ENCODE data around the gene LMAN2.

The LMAN2 gene, protein sequence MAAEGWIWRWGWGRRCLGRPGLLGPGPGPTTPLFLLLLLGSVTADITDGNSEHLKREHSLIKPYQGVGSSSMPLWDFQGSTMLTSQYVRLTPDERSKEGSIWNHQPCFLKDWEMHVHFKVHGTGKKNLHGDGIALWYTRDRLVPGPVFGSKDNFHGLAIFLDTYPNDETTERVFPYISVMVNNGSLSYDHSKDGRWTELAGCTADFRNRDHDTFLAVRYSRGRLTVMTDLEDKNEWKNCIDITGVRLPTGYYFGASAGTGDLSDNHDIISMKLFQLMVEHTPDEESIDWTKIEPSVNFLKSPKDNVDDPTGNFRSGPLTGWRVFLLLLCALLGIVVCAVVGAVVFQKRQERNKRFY

DNA sequence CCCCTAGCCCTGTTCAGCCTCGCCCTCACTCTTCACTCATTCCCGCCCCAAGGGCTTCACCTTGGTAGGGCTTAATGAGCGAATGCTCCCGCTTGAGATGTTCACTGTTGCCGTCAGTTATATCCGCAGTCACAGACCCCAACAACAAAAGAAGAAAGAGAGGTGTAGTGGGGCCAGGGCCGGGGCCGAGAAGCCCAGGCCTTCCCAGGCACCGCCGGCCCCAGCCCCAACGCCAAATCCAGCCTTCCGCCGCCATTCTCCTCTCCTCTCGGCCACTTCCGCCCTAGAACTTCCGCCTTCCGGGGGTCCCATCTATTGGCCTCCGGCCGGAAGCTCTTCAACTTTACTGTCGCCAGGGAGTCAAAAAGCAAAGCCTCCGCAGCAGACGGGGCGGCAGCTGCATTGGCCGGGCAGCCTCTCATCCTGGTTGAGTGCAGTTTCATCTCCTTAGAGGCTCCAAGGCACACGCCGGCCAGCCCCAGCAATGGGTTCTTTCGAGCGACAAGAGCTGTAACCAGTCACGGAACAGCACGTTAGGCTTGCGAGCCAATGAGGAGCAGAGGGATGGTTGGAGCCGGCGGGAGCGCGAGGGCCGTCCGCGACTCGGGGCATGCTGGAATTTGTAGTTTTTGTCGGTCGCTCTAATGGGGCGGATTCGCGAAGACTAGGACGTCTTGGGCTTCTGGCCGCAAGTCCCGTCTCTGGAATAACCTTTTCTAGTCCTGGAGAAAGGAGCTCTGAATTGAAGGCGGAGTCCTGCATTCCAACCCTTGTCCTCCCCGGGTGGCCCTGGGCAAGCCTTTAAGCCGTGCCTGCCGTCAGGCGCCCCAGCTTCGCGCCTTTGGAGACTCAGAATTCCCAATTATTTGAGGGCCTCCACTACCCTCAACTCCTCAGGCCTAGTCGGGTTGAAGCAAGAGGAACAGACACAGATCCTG is at the start of gene LMAN2:
TSS of gene LMAN2 (minus strand) at position 277 of the 938 bp plus-strand sequence. CDS start at position 256, 21 bp downstream.
- DNase-seq (ENCODE audit: low read depth): peak; percentile 80

DNA sequence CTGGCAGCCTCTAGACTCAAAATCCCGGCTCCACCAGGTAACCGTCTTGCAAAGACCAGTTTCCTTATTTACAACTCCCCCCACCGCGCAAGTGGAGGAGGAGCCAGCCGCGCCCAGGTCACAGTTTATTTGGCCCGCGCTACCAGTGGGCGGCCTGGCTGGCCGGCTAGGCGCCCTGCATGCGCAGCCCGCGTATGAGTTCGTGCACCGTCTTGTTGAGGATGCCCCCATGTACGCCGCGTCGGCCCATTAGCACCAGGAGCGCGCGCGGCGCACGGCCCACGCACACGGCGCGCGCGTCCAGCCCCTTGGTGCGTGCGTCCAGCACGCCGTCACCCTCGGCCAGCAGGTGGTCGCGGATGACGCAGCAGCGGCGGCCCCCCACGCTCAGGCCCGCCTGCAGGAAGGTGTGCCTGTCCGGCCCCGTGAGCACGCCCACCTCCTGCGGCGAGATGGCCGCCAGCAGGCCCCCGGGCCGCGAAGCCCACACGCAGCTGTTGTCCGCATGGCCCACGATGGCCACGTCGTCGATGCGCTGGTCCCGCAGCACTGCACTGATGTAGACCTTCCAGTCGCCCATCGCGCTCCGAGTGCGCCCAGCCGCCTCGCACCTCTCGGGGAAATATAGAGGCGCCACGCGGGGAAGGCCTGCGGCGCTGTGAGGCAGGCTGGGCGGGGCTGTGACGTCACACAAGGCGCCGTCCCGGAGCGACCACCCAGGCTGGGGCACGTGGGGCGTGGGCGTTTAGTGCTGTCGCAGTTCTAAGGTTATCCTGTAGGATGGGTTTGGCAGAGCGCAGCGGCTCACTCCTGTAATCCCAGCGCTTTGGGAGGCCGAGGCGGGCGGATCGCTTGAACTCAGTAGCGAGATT is 48.8 kb upstream of the LMAN2 start, which contains the start of gene PFN3:
TSS of gene PFN3 (minus strand) at position 665 of the 872 bp plus-strand sequence. CDS start at position 580, 85 bp downstream.
- DNase-seq (ENCODE audit: low read depth): no peak

DNA sequence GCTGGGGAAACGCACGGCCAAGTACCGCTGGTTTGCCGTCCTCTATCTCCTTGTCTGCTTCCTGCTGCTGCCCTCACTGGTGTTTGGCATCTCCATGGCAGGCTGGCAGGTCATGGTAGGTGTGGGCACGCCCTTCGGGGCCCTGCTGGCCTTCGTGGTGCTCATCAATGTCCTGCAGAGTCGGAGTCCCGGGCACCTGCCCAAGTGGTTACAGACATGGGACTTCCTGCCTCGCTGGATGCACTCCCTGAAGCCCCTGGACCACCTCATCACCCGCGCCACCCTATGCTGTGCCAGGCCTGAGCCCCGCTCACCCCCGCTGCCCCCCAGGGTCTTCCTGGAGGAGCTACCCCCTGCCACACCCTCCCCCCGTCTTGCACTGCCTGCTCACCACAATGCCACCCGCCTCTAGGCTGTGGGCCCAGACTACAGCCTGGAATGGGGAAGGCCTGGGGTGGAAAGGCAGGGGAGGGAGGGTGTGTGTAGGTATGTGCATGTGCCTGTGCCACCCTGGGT is 46.5 kb upstream of the LMAN2 start:
- no peak for DNase-seq (ENCODE audit: low read depth)

DNA sequence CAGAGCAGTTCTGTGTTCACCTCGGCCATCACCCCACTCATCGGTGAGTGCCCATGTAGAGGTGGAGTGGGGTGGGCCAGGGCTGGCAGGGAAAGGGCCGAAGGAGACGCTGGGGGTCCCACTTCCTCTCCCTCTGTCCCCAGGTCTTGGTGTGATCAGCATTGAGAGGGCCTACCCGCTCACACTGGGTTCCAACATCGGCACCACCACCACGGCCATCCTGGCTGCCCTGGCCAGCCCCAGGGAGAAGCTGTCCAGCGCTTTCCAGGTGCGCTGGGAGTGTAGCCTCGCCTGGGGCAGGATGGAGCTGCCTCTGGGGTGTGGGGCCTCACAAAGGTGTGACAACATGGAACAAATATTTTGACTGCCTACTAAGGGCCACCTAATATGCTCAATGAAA is 45.3 kb upstream of the LMAN2 start:
- no peak for DNase-seq (ENCODE audit: low read depth)

DNA sequence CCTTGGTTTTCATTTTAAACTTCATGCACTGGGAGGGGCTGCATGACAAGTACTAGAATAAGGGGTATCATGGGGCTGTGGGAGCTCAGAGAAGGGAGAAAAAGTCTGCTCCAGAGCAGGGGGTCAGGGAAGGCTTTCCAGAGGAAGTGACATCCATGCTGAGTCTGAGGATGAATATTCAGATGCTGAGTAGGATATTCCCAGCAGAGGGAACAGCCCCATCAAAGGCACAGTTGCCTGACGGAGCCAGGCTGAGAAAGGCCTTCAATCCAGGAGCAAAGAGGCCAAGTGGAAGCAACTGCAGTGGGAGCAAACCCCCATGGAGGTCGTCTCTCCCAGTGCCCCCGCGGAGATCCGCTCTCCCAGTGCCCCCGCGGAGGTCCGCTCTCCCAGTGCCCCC is 44.6 kb upstream of the LMAN2 start:
- no peak for DNase-seq (ENCODE audit: low read depth)

DNA sequence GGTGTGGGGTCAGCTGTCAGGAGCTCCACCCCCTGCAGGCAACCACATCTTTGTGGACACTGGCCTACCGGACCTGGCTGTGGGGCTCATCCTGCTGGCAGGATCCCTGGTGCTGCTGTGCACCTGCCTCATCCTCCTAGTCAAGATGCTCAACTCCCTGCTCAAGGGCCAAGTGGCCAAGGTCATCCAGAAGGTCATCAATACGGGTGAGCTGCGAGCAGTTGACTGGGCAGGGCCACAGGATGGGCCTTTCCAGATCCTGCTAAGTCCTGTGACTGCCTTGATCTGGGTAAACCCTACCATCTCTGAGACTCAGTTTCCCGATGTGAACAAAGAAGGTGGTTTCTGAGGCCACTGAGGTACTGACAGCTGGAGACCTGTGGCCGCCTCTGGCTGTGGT is 42.5 kb upstream of the LMAN2 start:
- no peak for DNase-seq (ENCODE audit: low read depth)

DNA sequence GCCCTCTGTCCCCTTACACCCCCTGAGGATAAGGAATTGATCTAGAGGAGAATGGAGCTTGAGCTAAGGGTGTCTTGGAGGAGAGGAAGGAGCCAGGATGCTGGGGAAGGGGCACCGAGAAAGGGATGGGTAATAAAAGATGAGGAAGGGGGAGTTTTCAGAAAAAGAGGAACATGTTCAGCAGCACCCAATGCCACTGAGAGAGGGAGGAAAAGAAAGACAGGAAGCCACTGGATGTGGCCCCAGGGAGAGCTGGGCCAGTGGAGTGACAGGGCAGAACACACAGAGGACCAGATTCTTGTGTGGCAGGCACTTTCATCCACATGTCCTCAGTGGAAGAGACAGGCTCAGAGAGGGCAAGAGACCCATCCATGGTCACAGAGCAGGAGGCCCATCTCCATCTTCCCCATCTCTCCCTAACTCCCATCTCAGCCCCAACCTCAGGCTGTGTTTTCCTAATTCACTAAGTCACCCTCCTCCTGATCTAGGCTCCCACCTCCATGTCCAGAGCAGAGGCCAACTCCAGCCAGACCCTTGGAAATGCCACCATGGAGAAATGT is 41.8 kb upstream of the LMAN2 start:
- no peak for DNase-seq (ENCODE audit: low read depth)

DNA sequence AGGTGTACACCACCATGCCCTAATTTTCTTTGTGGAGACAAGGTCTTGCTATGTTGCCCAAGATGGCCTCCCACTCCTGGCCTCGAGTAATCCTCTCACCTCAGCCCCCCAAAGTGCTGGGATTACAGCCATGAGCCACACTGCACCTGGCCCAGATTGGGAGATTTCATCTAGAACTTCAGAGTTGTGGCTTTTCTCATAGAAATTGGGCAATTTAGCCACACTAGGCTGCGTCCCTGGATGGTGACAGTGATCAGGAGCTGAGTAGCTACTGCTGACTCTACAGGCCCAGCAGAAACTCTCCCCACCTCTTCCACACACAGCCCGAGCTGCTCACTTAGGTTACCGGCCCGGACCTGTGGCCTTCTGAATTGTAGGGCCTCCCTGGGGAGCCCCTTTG is 41.3 kb upstream of the LMAN2 start:
- no peak for DNase-seq (ENCODE audit: low read depth)

DNA sequence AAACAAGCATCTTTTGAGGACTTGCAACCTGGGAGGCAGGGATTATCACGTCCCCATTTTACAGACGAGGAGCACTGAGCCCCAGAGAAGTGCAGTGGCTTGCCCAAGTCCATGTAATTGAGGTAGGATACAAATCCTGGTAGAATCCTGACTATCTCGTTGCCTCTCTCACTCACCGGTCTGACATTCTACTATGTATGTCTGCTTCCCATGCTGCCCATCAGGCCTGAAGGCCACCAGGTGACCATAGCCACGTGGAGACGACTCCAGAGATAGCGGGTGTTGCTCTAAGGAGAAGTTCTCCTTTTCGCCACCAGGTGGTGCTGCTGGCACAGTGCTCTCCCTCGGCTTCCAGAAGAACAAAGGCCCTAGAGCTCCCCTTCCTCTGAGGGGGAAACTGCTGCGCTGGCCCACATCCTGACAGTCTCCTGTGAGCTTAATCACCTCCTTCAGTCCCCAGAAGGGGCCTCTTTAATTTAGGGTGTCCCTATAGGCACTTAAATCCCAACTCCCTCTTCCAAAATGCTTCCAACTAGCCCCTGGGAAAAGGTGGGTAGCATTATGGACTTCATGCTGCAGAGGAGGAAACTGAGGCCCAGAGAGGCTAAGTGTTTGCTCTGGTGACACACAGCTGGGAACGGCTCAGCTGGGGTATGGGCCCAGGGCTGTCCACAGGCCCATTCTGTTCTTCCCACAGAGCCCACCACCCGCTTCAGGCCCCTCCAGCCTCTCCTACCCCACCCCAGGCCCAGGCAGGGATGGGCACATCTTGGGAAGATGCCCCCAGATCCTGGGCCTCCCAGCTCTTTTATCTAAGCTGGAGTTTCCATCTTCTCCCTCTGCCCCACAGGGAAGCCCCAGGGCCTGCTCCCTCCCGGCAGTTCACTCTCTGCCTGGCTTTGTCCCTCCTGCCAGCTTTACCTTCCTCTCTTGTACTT is 39.2 kb upstream of the LMAN2 start:
- DNase-seq (ENCODE audit: low read depth): peak; percentile 67

DNA sequence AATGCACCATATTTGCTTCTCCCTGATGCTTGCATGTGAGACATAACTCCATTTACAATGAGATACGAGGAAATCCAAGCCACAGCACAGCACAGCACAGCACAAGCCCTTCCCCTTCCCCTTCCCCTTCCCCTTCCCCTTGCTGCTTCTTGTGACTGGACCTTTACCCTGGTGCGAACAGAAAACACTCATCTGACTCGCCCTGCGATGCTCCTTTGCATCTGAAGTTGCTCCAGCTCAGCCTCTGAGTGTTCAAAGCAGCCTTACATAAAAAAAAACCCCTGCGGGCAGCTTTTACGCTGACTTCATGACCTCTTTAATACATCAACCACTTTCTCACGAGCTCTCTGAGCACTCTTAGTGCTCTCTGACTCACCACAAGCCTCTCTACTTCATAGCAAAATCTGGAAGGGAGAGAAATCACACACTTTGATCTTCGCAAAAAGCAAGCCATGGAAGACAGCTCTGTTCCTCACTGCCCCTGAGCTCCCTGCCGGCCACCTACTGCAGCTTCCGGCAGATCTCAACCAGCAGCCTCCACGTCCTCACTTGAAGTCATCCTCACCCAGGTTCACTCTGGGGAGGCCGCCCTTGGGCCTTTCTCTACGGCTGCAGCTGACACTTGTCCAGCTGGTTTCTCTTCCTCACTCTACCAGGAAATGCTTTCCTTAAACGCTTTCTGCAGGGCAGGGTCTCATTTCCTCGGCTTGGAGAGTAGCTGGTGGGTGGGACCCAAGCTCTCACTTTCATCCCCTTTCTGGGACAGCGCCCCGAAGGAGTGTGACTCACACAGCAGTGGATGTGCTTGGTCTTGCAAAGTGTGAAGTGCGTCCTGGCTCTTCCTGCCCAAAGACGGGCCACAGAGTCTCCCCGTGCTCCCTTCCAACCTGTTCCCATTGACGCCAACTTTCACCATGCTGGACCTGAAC is 38.0 kb upstream of the LMAN2 start:
- DNase-seq (ENCODE audit: low read depth): peak; percentile 25

DNA sequence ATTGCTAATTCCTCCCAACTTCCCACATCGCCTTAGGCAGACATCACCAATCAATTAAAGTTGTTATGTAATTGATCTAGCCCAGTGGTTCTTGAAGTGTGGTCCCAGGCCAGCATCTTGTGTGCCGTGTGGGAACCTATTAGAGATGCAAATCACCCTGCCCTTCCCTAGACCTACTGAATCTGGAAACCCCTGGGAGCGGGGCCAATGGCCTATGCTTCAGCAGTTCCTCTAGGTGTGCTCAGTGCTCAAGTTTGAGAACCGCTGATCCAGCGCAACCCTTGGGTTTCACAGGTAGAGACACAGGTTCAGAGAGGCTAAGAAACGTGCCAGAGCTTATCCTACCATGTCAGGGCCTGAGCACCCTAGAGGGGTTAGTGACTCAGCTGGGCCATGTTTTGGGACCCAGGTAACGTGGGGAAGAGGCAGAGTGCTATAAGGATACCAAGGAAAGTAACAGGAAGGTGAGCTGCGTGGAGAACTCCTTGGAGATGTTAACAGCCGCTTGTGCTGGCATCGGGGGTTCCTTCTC is 37.1 kb upstream of the LMAN2 start:
- DNase-seq (ENCODE audit: low read depth): no peak

DNA sequence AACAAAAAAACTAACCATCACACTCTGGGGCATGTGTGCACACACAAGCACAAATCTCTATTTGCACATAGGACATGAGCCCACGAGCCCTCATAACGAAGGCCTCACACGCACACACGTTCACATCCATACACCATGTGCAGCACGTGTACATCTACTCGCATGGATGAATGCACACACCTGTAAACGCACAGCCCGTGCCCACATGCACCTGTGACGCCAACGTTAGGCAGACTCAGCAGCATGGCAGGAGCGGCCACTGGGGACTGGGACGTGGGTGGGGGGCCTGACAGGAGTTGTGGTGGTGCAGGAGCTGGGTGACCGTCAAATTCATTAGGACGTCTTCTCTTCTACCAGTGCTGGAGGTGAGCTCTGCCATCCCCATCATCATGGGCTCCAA is 35.9 kb upstream of the LMAN2 start:
- no peak for DNase-seq (ENCODE audit: low read depth)

DNA sequence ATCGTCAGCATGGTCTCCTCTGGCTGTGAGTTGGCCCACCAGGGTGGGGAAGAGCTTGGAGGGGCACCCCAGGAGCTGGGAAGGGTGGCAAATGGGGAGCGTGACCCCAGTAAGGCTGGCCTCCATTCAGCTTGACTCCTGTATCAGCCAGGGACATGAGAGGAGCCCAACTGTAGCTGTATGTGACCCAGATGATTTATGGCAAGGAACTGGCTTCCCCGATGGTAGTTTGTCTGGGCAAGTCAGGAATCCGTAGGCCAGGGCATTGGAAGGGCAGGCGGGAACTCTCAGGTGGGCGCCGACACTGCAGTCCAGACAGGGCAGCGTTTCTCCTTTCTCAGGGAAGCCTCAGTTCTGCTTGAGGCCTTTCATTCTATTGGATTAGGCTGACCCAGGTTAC is 35.1 kb upstream of the LMAN2 start:
- DNase-seq (ENCODE audit: low read depth): no peak

DNA sequence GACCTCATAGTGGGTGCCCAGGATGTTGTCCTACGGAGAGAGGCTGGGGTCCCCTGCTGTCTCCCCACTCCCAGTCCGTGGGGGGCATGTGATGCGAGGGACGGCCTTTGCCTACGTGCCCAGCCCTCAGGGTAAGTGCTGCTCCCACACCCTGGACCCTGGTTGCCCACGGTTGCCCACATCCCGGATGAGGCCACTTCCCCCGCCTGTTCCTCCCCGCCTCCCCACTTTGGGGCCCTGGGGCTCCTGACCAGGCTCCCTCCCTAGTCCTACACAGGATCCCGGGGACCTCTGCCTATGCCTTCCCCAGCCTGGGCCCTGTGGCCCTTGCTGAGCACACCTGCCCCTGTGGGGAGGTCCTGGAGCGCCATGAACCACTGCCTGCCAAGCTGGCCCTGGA is 34.3 kb upstream of the LMAN2 start:
- DNase-seq (ENCODE audit: low read depth): no peak

DNA sequence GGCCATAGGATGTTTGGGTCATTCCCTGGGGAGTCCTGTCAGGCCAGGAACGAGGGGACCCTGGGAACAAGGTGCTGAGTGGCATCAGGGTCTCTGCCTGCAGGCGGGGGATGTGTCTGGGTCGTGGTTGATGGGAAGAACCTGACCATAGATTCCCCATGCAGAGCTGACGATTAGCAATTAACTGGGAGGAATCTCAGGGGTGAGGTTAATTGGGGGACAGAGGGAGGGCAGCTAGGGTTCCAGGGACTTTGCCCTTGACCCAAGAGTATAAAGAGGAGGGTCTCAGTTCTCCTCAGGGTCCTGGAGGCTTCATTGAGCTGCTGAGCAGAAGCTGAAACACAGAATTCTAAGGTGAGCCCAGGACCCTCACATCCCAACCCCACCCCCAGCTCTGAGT is 32.7 kb upstream of the LMAN2 start, which contains the start of gene SLC34A1:
TSS of gene SLC34A1 (plus strand) at position 301 of the 400 bp plus-strand sequence. CDS start 1,308 bp downstream, outside the sequence.
- no peak for DNase-seq (ENCODE audit: low read depth)

DNA sequence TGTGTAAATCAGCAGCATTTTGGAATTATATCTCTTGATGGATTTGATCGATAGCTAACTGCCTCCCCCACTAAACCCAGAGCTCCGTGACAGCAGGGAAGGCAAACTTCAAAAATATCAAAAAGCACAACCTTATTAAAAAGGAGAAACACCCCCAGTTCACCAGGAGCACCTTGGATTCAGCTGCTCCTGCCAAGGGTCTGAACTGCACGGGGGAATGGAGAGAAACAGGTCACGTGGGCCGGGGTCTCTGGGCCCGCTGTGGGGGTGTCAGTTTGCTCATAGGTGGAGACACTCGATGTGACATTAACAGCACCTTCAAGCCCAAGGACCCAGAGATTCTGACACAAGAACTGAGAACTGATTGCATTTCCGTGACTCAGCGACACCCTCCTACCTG is 31.7 kb upstream of the LMAN2 start:
- DNase-seq (ENCODE audit: low read depth): no peak

DNA sequence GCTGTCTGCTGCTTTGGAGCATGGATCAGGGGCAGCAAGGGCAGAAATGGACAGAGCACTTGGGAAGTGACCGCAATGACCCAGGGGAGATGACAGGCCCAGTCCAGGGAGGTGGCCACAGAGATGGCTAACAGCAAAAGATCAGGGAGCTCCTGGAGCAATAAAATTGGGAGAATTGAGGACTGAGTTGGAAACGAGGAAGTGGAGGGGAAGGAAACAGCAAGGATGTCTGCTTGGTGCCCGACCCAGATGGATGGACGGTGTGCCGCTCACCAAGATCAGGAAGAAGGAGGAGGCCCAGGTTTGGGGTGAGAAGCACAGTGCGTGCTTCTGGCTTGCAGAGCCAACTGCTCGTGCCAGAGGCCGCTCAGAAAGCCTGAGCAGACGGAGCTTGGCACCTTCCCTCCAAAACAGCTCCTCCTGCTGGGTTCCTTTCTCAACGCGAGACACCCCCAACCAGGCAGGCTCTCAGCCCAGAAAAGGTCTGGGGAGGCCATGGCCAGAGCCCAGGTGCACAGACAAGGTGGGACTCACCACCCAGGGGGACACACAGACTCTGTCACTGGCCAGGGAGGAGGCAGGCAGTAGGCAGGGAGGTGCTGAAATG is 31.1 kb upstream of the LMAN2 start:
- no peak for DNase-seq (ENCODE audit: low read depth)

DNA sequence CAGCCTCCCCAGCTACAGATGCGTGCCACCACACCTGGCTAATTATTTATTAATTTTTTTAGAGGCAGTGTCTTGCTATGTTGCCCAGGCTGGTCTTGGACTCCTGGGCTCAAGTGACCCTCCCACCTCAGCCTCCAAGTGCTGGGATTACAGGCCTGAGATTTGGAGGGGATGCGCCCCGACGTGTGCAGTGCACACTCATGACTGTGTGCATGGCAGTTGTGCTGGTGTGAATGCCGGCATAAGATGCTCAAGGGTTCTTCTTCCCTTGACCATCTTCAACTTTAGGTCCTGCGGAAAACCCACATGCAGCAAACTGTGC is 29.3 kb upstream of the LMAN2 start:
- no peak for DNase-seq (ENCODE audit: low read depth)
